ENCODE measurements around the gene PSMA8. TPM values are rescaled to one million over a fixed set of nuclear protein-coding genes. Genes with fewer than 3 reads are reported as not detected.
"Not testable (repeated sequence)": the region's sequence is repeated elsewhere in the genome, so short reads cannot be mapped to it uniquely, and the experiment has no call there.

Gene PSMA8
- total RNA-seq (2014; rRNA removed; shearing (Covaris generic)): not detected in 2 replicates

- DNase-seq (ENCODE audit: low spot score): no peak
These were observed at the start of gene PSMA8 for GRCh38 chr18:26133652-26134051. PSMA8 (plus strand) TSS chr18:26133869; CDS start chr18:26133966, 97 bp downstream.

- DNase-seq (ENCODE audit: low spot score): no peak
These were observed 48.6 kb upstream of the PSMA8 start for GRCh38 chr18:26085056-26085455.

- DNase-seq (ENCODE audit: low spot score): no peak
These were observed 46.7 kb upstream of the PSMA8 start for GRCh38 chr18:26086959-26087358.

- no peak for DNase-seq (ENCODE audit: low spot score)
These were observed 45.2 kb upstream of the PSMA8 start for GRCh38 chr18:26088487-26088886.

GRCh38 chr18:26089293-26090129 is 44.2 kb upstream of the PSMA8 start:
- peak; percentile 36 for DNase-seq (ENCODE audit: low spot score)

GRCh38 chr18:26090130-26091046 is 43.3 kb upstream of the PSMA8 start, which contains the start of gene SS18:
SS18 (minus strand) TSS chr18:26090613; CDS start chr18:26090569, 44 bp downstream.
- DNase-seq (ENCODE audit: low spot score): peak; percentile 88

GRCh38 chr18:26091047-26091630 is 42.5 kb upstream of the PSMA8 start:
- no peak for DNase-seq (ENCODE audit: low spot score)

GRCh38 chr18:26096852-26097251 is 36.8 kb upstream of the PSMA8 start:
- DNase-seq (ENCODE audit: low spot score): no peak

GRCh38 chr18:26097563-26097962 is 36.1 kb upstream of the PSMA8 start:
- no peak for DNase-seq (ENCODE audit: low spot score)

GRCh38 chr18:26103579-26103978 is 30.1 kb upstream of the PSMA8 start:
- DNase-seq (ENCODE audit: low spot score): peak; percentile 4

- DNase-seq (ENCODE audit: low spot score): no peak
These were observed 29.6 kb upstream of the PSMA8 start for GRCh38 chr18:26104035-26104434.

- no peak for DNase-seq (ENCODE audit: low spot score)
These were observed 14.4 kb upstream of the PSMA8 start for GRCh38 chr18:26119246-26119645.

- DNase-seq (ENCODE audit: low spot score): no peak
These were observed 12.2 kb upstream of the PSMA8 start for GRCh38 chr18:26121476-26121875.

- not testable (repeated sequence) for DNase-seq (ENCODE audit: low spot score)
These were observed 11.7 kb upstream of the PSMA8 start for GRCh38 chr18:26121994-26122393.

- DNase-seq (ENCODE audit: low spot score): no peak
These were observed 5.9 kb upstream of the PSMA8 start for GRCh38 chr18:26127786-26128185.

- DNase-seq (ENCODE audit: low spot score): not testable (repeated sequence)
These were observed 5.5 kb upstream of the PSMA8 start for GRCh38 chr18:26128192-26128591.

- no peak for DNase-seq (ENCODE audit: low spot score)
These were observed 438 bp downstream of the PSMA8 start for GRCh38 chr18:26134107-26134506.

GRCh38 chr18:26135548-26135947 is 1.9 kb downstream of the PSMA8 start:
- no peak for DNase-seq (ENCODE audit: low spot score)

GRCh38 chr18:26157326-26157725 is 23.7 kb downstream of the PSMA8 start:
- no peak for DNase-seq (ENCODE audit: low spot score)

- peak; percentile 8 for DNase-seq (ENCODE audit: low spot score)
These were observed 25.7 kb downstream of the PSMA8 start for GRCh38 chr18:26159353-26159752.

GRCh38 chr18:26164571-26164970 is 30.9 kb downstream of the PSMA8 start:
- no peak for DNase-seq (ENCODE audit: low spot score)

GRCh38 chr18:26167592-26167991 is 33.9 kb downstream of the PSMA8 start:
- DNase-seq (ENCODE audit: low spot score): not testable (repeated sequence)

All from HT-29 (cell line).